ENCODE measurements around the gene MAEL. TPM values are rescaled to one million over a fixed set of nuclear protein-coding genes. Genes with fewer than 3 reads are reported as not detected.

Gene MAEL
- total RNA-seq, 1 experiment from 2014 or later, result not detected

- ChIA-PET CTCF (no interaction called here), RAD21 (ENCODE audit: low non-redundant PET in 1 of 2, low total read pairs in 2 of 2, uncharacterized antibody in 2 of 2, unreplicated experiment in 2 of 2) (no interaction called here), POLR2A (no interaction called here)
- Histone ChIP-seq H3K9ac (ENCODE audit: low read length) (no peak overlapping the region), H3K27me3 (ENCODE audit: insufficient read depth, low read length) (no peaks in the 10 kb centered on the region), H3K9me2 (ENCODE audit: insufficient read depth) (no peaks in the 10 kb centered on the region), H2AFZ (ENCODE audit: low read depth, low read length, poor library complexity, severe bottlenecking) (no peak overlapping the region), H3K4me2 (ENCODE audit: low read length) (no peak overlapping the region), H3K4me3 (replicated peaks in 1 of 2; ENCODE audit: low read depth in 1 of 2, low read length in 2 of 2) (no peak overlapping the region), H3K4me1 (ENCODE audit: control insufficient read depth in 1 of 2, insufficient read depth in 2 of 2, low read length in 2 of 2) (peaks cover 0 to 2% of the 10 kb centered on the region in 2 experiments; a peak in 2 of 4 replicates), H3K9me3 (ENCODE audit: control insufficient read depth in 1 of 2, insufficient read depth in 1 of 2, low read depth in 1 of 2, low read length in 2 of 2) (no peaks in the 10 kb centered on the region), H3K36me3 (ENCODE audit: control insufficient read depth in 1 of 2, insufficient read depth in 2 of 2, low read length in 2 of 2) (no peaks in the 10 kb centered on the region), H3K79me2 (ENCODE audit: insufficient read depth, low read length) (no peaks in the 10 kb centered on the region), H4K20me1 (ENCODE audit: insufficient read depth) (no peaks in the 10 kb centered on the region), H3K27ac (ENCODE audit: low read depth, low read length) (no peak overlapping the region)
- TF ChIP-seq SIN3A (IDR thresholded peaks at IDR 0.05; ENCODE audit: low read depth) (no peak), ZNF274 (IDR thresholded peaks at IDR 0.05; ENCODE audit: low read depth, low read length) (no peak), JUND (IDR thresholded peaks at IDR 0.05) (no peak), ATF3 (IDR thresholded peaks at IDR 0.05) (no peak), CEBPB (IDR thresholded peaks at IDR 0.05; ENCODE audit: low read depth) (no peak)
- intact Hi-C loops (cut with micrococcal nuclease), result no loop called here
- no TSS peak for BruUV-seq (replicated peaks)
- DNase-seq (ENCODE audit: low read depth, low spot score) (no peak), ATAC-seq (no peak)
Observed at GRCh38 chr1:167051907-167052306, 62.8 kb downstream of the MAEL start.

- Histone ChIP-seq H3K4me1 (ENCODE audit: control insufficient read depth in 1 of 2, insufficient read depth in 2 of 2, low read length in 2 of 2) (peaks cover 0 to 7% of the 10 kb centered on the region in 2 experiments; a peak in 2 of 4 replicates), H3K4me3 (replicated peaks in 1 of 2; ENCODE audit: low read depth in 1 of 2, low read length in 2 of 2) (no peak overlapping the region), H3K79me2 (ENCODE audit: insufficient read depth, low read length) (no peaks in the 10 kb centered on the region), H4K20me1 (ENCODE audit: insufficient read depth) (no peaks in the 10 kb centered on the region), H3K27ac (ENCODE audit: low read depth, low read length) (no peak overlapping the region), H3K9ac (ENCODE audit: low read length) (no peak overlapping the region), H3K4me2 (ENCODE audit: low read length) (no peak overlapping the region), H3K9me2 (ENCODE audit: insufficient read depth) (no peaks in the 10 kb centered on the region), H2AFZ (ENCODE audit: low read depth, low read length, poor library complexity, severe bottlenecking) (no peak overlapping the region), H3K36me3 (ENCODE audit: control insufficient read depth in 1 of 2, insufficient read depth in 2 of 2, low read length in 2 of 2) (no peaks in the 10 kb centered on the region), H3K27me3 (ENCODE audit: insufficient read depth, low read length) (no peaks in the 10 kb centered on the region), H3K9me3 (ENCODE audit: control insufficient read depth in 1 of 2, insufficient read depth in 1 of 2, low read depth in 1 of 2, low read length in 2 of 2) (no peaks in the 10 kb centered on the region)
- no TSS peak for BruUV-seq (replicated peaks)
- POLR2A ChIA-PET, result no interaction called here
- intact Hi-C loops (cut with micrococcal nuclease), result no loop called here
- peak; percentile 58 to 71 (median 71); a peak in 5 of 6 replicates for TF ChIP-seq CTCF (IDR thresholded peaks at IDR 0.05 in 2 of 3, conservative IDR thresholded peaks at IDR 0.05 in 1 of 3; ENCODE audit: borderline replicate concordance in 1 of 3, insufficient read depth in 1 of 3, low read depth in 2 of 3, low read length in 2 of 3)
- TF ChIP-seq RAD21 (IDR thresholded peaks at IDR 0.05; ENCODE audit: low read depth), result peak; percentile 48
- TF ChIP-seq ATF3 (IDR thresholded peaks at IDR 0.05), result no peak
- TF ChIP-seq YY1 (IDR thresholded peaks at IDR 0.05; ENCODE audit: extremely low read depth, insufficient replicate concordance, low read depth, low read length), result no peak
- TF ChIP-seq, protein P1, sequence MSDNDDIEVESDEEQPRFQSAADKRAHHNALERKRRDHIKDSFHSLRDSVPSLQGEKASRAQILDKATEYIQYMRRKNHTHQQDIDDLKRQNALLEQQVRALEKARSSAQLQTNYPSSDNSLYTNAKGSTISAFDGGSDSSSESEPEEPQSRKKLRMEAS (IDR thresholded peaks at IDR 0.05), result peak; percentile 35; the same call in 1 of the 2 replicates
- TF ChIP-seq SIN3A (IDR thresholded peaks at IDR 0.05; ENCODE audit: low read depth), result no peak
- TF ChIP-seq ELF1 (IDR thresholded peaks at IDR 0.05; ENCODE audit: borderline replicate concordance, low read depth), result no peak
- ATAC-seq, result peak; percentile 86
- DNase-seq (ENCODE audit: low read depth, low spot score), result peak; percentile 35
- RAD21 ChIA-PET (ENCODE audit: low non-redundant PET in 1 of 2, low total read pairs in 2 of 2, uncharacterized antibody in 2 of 2, unreplicated experiment in 2 of 2), result no interaction called here
- CTCF ChIA-PET, result interaction anchor here (4.3 kb wide), 1 partner anchor 142 kb away, joined by 29 read pairs; no protein-coding TSS in a partner anchor
Observed at GRCh38 chr1:167052389-167052788, 63.3 kb downstream of the MAEL start.
